ENCODE results near the gene CLEC3B. TPM values are rescaled to one million over a fixed set of nuclear protein-coding genes. Genes with fewer than 3 reads are reported as not detected.

Gene CLEC3B
- total and polyA plus RNA-seq, 2 of the 8 experiments (the other 6 are each of a cell fraction or from before 2014, with no cell fraction given) = 0.32 TPM; not detected in 1

DNA sequence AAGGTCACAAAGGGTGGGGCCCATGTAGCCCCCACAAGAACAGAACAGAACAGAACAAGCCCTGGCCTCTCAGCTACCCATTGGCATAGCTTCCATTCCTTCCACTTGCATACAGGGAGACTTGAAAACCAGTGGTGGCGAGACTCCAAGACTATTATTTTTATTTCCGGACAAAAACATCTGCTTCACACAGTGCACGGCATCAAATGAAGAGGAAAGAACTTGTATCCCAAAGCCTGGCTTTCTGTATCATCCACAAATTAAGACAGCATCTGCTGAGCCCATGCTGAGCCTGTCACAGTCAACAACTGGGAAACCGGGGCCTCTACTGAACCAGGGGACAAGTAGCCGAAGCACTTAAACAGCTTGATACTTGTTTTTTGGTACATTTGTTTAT, 56.0 kb downstream of the CLEC3B start:
- Histone ChIP-seq H3K23me2 (ENCODE audit: low read depth, low read length) (no peaks in the 10 kb centered on the region), H4K91ac (replicated peaks; ENCODE audit: insufficient read length, low read length) (no peak overlapping the region), H3K18ac (ENCODE audit: extremely low read depth, low read length) (no peak overlapping the region), H3K79me2 (ENCODE audit: control insufficient read depth in 1 of 2, insufficient read depth in 2 of 2, low read length in 2 of 2) (no peaks in the 10 kb centered on the region), H3K9me3 (ENCODE audit: insufficient read depth in 2 of 2, low read depth in 1 of 2, low read length in 1 of 2) (no peaks in the 10 kb centered on the region), H3K23ac (ENCODE audit: insufficient read length) (no peak overlapping the region), H4K5ac (ENCODE audit: insufficient read length, low read depth, low read length) (no peak overlapping the region), H3K9ac (replicated peaks in 1 of 4; ENCODE audit: extremely low read depth in 1 of 4, low read depth in 3 of 4, low read length in 3 of 4) (no peak overlapping the region), H4K8ac (ENCODE audit: extremely low read depth, insufficient read depth, low read length) (no peak overlapping the region), H2BK15ac (ENCODE audit: low read length) (no peak overlapping the region), H3K79me1 (ENCODE audit: low read depth, low read length) (no peaks in the 10 kb centered on the region), H3K4ac (replicated peaks; ENCODE audit: insufficient read length, low read depth, low read length) (no peak overlapping the region), H2BK20ac (ENCODE audit: low read length) (no peak overlapping the region), H4K20me1 (replicated peaks in 1 of 2; ENCODE audit: control insufficient read depth in 1 of 2, insufficient read depth in 2 of 2, low read length in 2 of 2) (no peaks in the 10 kb centered on the region), H2AK5ac (ENCODE audit: low read depth, low read length) (no peak overlapping the region), H3K36me3 (ENCODE audit: control insufficient read depth in 2 of 4, insufficient read depth in 4 of 4, low read length in 3 of 4) (peaks cover 4 to 16% (median 11%) of the 10 kb centered on the region in 4 experiments; a peak in 7 of 8 replicates), H3K4me3 (ENCODE audit: extremely low read depth in 1 of 4, insufficient read depth in 2 of 4, low read depth in 3 of 4, low read length in 4 of 4) (no peak overlapping the region), H3K27ac (ENCODE audit: low read depth, low read length) (no peak overlapping the region), H3K4me1 (replicated peaks in 1 of 4; ENCODE audit: control insufficient read depth in 3 of 4, insufficient read depth in 4 of 4, low read length in 3 of 4) (no peaks in the 10 kb centered on the region), H2BK120ac (replicated peaks; ENCODE audit: low read depth, low read length) (no peak overlapping the region), H2AFZ (ENCODE audit: low read length) (no peak overlapping the region), H3K4me2 (ENCODE audit: insufficient read depth in 1 of 2, low read depth in 2 of 2, low read length in 2 of 2) (no peak overlapping the region), H3K56ac (replicated peaks; ENCODE audit: insufficient read length, low read depth, low read length) (no peak overlapping the region), H3K27me3 (replicated peaks in 1 of 4; ENCODE audit: control insufficient read depth in 3 of 4, extremely low read depth in 1 of 4, insufficient read depth in 3 of 4, low read length in 3 of 4) (no peaks in the 10 kb centered on the region), H2BK12ac (ENCODE audit: low read depth, low read length) (no peak overlapping the region), H3K14ac (ENCODE audit: insufficient read length) (no peak overlapping the region), H2BK5ac (ENCODE audit: low read depth, low read length) (no peak overlapping the region)
- ChIA-PET CTCF (ENCODE audit: partially characterized antibody) (interaction anchor here (0.6 to 1.1 kb wide), 4 partner anchors 25 to 584 kb away, joined by 3 read pairs; no protein-coding TSS in a partner anchor), POLR2A (ENCODE audit: partially characterized antibody) (interaction anchor here (1.2 kb wide), 1 partner anchor 15 kb away, joined by 3 read pairs; no protein-coding TSS in a partner anchor)
- 97% methylated on average over 5 of the region's 5 CpGs; no CpG with 5 or more reads in 1 of the 2 experiments for WGBS, 2 experiments (ENCODE audit: extremely low coverage in 1 of 2, insufficient coverage in 1 of 2, insufficient read length in 1 of 2, insufficient replicate concordance in 2 of 2, low coverage in 1 of 2, low lambda C conversion rate in 2 of 2, missing lambda C conversion rate in 1 of 2)
- no peak for DNase-seq (ENCODE audit: low read depth in 1 of 2, low spot score in 2 of 2)
- TF ChIP-seq HDAC6 (IDR thresholded peaks at IDR 0.05; ENCODE audit: low read depth, low read length) (no peak), CTBP2 (IDR thresholded peaks at IDR 0.05; ENCODE audit: borderline replicate concordance, insufficient read depth, insufficient read length, low read length) (no peak), NANOG (IDR thresholded peaks at IDR 0.05; ENCODE audit: insufficient read depth, low read depth, low read length, poor library complexity, severe bottlenecking) (no peak), SIX5 (IDR thresholded peaks at IDR 0.05; ENCODE audit: low read depth, low read length) (no peak), CHD1 (IDR thresholded peaks at IDR 0.05; ENCODE audit: low read depth, low read length) (no peak), USF2 (IDR thresholded peaks at IDR 0.05; ENCODE audit: low read length) (no peak), BCL11A (IDR thresholded peaks at IDR 0.05; ENCODE audit: low read depth in 2 of 2, low read length in 2 of 2) (no peak), CEBPB (IDR thresholded peaks at IDR 0.05; ENCODE audit: low read depth, low read length) (no peak)
- TF ChIP-seq, protein P1, sequence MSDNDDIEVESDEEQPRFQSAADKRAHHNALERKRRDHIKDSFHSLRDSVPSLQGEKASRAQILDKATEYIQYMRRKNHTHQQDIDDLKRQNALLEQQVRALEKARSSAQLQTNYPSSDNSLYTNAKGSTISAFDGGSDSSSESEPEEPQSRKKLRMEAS (IDR thresholded peaks at IDR 0.05) = no peak
- no peak for FAIRE-seq
